Raji (cell line): ENCODE measurements around the gene C3.

Experiments used
- POLR2A ChIP-seq: IDR thresholded peaks from 2 replicates; pipeline ENCODE4 v1.6.1; 2011; ENCODE audit warnings: low read depth, low read length, control low read depth; ENCODE audit not compliant: insufficient read depth

Gene C3

DNA sequence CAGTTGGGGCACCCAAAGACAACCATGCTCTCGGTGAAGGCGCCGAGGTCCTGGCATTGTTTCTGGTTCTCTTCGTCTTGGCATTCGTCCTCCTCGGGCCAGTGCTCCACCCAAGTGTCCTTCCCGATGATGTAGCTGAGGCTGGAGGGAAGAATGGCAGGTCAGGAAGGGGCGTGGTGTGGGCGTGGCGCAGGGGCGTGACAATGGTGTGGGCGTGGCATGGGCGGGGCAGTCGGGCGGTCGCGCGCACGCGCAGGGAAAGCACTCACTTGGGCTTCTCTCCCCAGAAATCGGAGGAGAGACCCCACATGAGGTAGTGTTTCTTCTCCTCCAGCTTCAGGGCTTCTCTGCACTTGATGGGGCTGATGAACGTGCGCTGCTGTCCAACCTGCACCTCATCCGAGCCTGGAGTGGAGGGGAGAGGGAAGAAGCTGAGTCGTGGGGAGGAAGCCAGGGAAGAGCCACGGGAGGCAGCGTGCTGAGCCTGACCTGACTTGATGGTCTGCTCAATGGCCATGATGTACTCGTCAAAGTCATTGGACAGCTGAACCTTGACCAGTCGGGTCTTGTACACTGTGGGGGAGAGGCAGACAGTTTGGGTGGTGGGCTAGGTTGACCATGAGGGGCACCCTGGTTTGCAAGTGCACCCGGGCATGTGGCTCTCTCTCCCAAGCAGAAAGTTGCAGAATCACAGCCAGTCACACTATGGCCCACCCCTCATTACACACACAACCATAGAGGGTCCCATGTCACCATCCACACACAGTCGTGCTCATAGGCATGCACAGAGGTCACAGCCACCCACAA, 42.4 kb downstream of the C3 start:
- TF ChIP-seq POLR2A: no peak

GRCh38 chr19:6677495-6677882, 43.0 kb downstream of the C3 start:
- TF ChIP-seq POLR2A: no peak

DNA sequence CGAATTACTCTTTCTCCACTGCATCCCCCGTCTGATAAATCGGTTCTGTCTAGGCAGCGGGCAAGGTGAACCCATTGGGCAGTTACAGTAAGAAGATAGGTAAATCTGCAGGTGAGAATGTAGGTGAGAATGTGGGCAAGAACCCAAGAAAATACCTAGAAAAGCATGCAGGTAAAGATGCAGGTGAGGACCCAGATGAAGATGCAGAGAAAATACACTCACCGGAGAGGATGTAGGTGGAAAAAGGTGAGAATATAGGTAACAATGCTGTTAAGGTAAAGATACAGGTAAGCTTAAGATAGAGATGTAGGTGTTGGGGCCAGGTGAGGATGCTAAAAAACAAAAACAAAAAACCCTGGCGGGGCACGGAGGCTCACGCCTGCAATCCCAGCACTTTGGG, 44.2 kb downstream of the C3 start:
- TF ChIP-seq POLR2A: no peak

GRCh38 chr19:6674868-6675305, 45.6 kb downstream of the C3 start:
- no peak for TF ChIP-seq POLR2A

- no peak for TF ChIP-seq POLR2A
Measured at GRCh38 chr19:6672693-6673290, 47.7 kb downstream of the C3 start.

- no peak for TF ChIP-seq POLR2A
Measured at GRCh38 chr19:6671960-6672359, 48.5 kb downstream of the C3 start.

DNA sequence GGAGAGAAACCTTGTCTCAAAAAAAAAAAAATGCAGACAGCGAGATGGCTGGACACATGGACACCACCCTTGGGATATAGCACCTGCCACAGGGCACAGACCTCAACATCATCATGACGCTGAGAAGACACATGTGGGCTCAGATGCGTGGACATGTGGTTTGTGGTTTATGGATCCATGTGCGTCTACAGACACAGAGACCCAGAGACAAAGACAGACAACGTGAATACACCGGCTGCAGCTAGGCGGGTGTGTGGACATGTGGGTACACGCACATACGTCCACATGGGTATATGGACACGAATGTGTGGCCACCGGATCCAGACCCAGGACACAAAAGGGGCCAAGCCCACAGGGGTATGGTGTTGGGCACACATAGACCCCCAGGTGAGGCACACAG, 51.8 kb downstream of the C3 start:
- TF ChIP-seq POLR2A: no peak

DNA sequence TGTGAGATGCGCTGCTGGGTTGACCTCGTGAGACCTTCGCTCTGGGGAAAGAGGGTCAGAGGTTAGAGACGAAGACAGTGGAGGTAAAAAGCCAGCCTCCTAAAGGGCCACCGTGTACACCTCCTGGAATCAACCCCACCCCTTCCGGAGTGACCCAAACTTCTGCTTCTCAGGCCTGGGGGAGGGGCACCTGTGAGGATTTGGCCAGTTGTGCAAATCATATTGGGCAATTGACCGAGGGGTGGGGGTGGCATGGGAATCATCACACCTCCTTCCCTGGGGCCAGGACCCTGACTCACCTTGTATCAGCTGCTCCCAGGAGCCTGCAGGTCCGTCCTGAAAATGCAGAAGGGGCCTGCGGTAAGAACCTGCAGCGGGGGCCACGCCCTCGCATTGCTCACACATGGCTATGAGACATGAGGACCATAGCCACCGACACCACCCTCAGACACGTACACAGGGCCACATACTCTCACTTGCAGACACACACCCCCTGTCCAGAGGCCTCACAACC, 53.3 kb downstream of the C3 start:
- no peak for TF ChIP-seq POLR2A

DNA sequence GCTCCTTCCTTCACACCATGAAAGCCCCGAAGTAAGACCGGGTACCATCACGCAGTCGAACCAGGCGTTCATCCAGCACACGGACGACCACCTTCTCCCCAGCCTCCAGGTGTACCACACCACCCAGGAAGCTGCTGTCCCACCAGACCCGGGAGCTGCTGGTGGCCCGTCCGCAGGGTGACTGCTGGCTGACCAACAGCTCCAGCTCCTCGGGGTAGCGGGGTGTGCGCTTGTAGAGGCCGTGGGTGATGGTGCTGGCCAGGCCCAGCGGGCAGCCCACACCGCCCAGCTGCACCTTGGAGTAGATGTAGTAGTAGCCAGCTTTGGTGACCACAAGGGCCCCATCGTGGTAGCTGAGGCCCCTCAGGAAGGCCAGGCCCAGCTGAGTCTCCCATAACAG, 55.5 kb downstream of the C3 start:
- no peak for TF ChIP-seq POLR2A

- no peak for TF ChIP-seq POLR2A
Measured at GRCh38 chr19:6663236-6664201, 56.9 kb downstream of the C3 start.

GRCh38 chr19:6662702-6663101, 57.7 kb downstream of the C3 start:
- no peak for TF ChIP-seq POLR2A

DNA sequence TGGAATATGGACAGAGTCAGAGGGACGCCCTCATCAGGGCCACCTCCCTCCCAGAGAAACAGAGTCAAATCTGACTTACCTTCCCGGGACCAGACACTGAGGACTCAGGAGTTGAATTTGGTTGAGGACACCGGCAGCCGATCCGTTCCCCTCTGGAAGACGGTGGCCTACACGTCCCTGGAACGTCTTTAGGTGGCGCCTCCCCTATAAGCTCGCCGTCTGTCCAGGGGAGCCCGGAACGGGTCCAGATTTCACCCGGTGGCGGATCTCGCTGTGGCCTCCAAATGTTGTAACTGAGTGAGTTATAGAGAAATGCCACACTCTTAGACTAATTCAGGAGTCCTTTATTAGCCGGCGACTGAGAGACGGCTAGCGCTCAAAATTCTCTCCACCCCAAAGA, 59.5 kb downstream of the C3 start:
- TF ChIP-seq POLR2A: no peak

DNA sequence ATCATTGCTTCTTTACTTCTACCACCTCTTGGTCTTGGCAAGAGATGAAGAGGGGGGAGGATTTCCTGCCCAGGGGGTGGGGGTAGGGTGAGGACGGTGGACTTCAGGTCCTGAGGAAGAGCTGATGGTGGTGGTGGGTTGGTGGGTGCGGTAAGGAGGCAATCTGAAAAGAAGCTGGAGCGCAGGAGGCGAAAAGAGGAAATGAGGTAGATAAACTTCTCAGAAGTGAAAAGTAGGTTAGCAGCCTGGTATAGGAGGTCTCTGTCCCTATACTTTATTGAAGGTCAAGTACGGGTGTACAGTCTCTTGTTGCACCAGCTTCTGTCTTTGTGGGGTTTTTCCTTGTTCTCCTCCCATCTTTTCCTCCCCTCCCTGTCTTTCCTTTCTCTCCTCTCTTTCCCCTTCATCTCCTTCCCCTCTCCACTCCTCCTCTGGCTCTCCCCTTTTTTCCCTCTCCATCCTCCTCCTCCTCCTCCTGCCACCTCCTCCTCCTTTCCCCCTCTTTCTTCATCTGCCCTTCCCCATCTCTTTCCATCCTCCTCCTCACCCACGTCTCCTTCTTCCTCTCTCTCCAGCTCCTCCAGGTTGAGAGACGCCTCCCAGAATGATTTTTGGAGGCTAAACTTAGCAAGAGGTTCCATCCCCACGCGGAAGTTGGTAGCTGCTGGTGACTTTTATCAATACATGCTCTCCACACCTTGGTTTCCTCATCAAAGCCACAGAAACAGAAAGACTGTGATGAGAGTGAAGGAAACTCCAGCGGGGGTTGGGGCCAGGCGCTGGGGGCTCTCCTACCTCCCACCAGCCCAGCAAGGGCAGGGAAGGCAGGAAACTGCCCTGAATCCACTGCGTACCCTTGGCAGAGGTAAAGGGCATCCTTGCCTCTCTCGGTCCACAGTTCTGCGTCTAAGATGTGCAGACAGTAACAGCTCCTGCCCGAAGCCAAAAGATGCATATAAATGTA, 65.8 kb downstream of the C3 start:
- TF ChIP-seq POLR2A: no peak

GRCh38 chr19:6652805-6653094, 67.7 kb downstream of the C3 start:
- no peak for TF ChIP-seq POLR2A
